ENCODE data around the gene CCL4.

GRCh38 chr17:36136036-36136435 is 32.4 kb downstream of the CCL4 start:
- TF ChIP-seq EZH2 (IDR thresholded peaks at IDR 0.05; ENCODE audit: borderline replicate concordance, insufficient read depth, low read depth, low read length, poor library complexity, severe bottlenecking) (no peak), CTCF (IDR thresholded peaks at IDR 0.05) (no peak)
